Occipital lobe (tissue), 2 donors: ENCODE results near the gene TNNI3K. TPM values are rescaled to one million over a fixed set of nuclear protein-coding genes. Genes with fewer than 3 reads are reported as not detected.

ENCODE experiments used
- DNase-seq: peaks from one replicate; lab custom pipeline; 2025; lab: John Stamatoyannopoulos, UW
- total RNA-seq: library from RNA; depleted of rRNA; stranded (reverse); fragments of >200 nt; gene quantifications from one replicate; pipeline ENCODE4 v1.2.3, GENCODE V29; 2014

The TNNI3K gene
- total RNA-seq, 1 donor from 2014 or later, result 23.4 TPM

GRCh38 chr1:74314438-74314837 is 79.3 kb downstream of the TNNI3K start:
- DNase-seq, result no peak

DNA sequence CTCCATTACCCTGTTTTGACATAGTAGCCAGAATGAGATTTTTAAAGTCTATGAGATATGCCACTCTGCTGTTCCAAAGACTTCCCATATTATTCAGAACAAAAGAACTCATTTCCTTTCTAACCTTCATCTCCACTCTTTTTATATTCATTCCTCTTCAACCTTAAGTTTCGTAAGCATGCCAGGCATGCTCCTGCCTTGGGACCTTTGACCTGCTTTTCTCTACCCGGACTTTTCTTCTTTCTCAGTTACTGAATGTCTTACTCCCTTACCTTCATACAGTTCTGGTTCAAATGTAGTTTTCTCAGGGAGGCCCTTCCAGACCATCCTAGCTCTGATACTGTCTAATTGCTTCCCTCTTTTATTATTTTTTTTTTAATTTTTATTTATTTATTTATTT is 81.1 kb downstream of the TNNI3K start:
- no peak for DNase-seq

DNA sequence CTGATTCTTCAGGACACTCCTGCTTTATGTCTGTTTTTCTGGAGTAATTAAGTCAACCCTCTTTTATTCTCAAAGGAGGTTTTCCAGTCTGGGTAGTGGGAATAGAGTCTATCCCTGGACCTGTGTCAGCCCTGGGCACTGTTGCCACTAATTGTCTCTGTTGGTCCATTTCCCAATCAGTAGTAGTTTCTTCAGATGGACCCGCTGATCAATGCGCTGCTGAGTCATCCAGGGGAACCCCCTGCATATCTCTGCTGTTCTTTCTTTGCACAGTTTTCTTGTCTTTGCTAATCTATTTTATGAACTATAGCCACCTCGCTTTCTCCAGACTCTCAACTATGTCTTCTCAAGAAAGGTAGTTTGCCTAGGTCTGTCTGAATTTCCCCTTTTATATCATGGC is 82.5 kb downstream of the TNNI3K start:
- DNase-seq, result no peak

- DNase-seq, result no peak
Observed at GRCh38 chr1:74323937-74324473, 88.8 kb downstream of the TNNI3K start.

- no peak for DNase-seq
Observed at GRCh38 chr1:74324684-74325448, 89.7 kb downstream of the TNNI3K start.

DNA sequence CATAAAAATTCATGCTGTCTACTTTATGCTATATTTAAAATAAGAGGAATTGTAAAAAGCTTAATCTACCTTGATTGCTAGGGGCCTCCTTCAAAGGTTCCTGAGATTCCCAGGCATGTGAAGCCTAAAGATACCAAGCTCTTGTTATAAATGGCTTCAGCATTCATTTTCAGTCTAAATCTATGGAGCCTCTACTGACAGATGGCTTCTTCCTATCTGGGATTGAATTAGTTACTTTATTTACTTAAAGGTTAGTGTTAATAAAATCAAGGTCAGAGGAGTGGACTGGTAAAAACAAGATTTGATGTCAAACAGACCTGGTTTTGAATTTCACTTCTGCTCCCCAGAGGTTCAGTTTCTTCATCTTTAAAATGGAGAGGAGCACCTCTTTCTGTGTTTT is 93.7 kb downstream of the TNNI3K start:
- no peak for DNase-seq

GRCh38 chr1:74333244-74333643 is 98.1 kb downstream of the TNNI3K start:
- DNase-seq, result no peak

DNA sequence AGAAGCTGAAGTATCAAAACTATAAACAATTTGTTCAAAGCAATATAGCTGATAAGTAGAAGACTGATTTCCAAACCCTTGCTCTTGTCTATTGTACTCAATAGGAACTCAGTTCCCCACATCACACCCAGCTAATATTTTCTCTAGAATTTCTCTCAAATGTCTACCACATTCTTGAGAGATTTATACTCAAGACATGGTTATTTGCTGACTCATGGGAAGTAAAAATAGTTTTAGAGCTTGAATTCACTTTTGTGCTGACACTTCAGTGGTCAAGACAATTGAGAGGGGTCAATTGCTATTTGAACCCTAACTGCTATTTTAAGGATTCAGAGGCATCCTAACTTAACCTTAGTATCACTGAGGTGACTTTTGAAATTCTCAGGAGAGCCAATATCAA is 99.0 kb downstream of the TNNI3K start:
- DNase-seq, result no peak

GRCh38 chr1:74340656-74341055 is 105.5 kb downstream of the TNNI3K start:
- no peak for DNase-seq

GRCh38 chr1:74341702-74342339 is 106.6 kb downstream of the TNNI3K start:
- DNase-seq, result no peak

DNA sequence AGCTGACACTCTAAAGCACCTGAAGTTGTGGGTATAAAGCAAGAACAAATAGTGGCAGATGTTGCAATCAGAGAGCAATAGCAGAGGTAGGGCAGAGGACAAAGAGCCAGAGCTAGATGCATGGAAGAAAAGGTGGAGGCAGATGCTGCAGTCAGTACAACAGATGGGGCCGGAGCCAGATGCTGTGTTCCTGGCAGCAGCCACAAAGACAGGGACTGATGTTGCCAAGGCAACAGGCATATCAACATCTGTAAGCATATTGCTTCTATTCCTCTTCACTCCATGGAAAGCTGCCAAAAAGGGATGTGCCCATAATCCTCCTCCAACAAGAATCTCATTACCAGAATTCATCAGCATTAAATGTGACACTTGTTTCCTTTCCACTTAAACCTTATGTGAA is 108.0 kb downstream of the TNNI3K start:
- peak; percentile 30 for DNase-seq

GRCh38 chr1:74344387-74344786 is 109.2 kb downstream of the TNNI3K start:
- no peak for DNase-seq

DNA sequence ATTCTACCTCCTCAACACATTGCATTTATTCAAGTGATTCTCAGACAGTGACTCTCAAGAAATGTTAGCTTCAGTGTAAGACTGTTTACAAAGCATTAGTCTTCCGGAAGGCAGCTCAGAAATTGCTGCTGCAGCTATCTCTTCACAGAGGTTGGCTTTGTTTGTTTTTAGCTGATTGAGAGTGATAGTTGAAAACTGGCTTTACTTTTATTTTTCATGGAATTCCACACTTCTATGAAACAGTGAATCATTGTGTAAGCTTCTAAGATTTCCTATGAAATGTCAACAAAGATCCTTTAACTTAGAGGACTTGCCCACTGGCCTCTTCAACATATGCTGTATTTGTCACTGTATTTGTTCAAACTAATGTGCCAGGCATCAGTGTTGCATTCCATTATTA is 121.3 kb downstream of the TNNI3K start:
- no peak for DNase-seq

GRCh38 chr1:74357150-74357549 is 122.0 kb downstream of the TNNI3K start:
- DNase-seq, result no peak

- DNase-seq, result no peak
Observed at GRCh38 chr1:74357756-74358155, 122.6 kb downstream of the TNNI3K start.

- DNase-seq, result no peak
Observed at GRCh38 chr1:74362691-74363090, 127.5 kb downstream of the TNNI3K start.

- DNase-seq, result peak; percentile 7
Observed at GRCh38 chr1:74363220-74363619, 128.0 kb downstream of the TNNI3K start.

GRCh38 chr1:74367175-74367813 is 132.1 kb downstream of the TNNI3K start:
- no peak for DNase-seq

DNA sequence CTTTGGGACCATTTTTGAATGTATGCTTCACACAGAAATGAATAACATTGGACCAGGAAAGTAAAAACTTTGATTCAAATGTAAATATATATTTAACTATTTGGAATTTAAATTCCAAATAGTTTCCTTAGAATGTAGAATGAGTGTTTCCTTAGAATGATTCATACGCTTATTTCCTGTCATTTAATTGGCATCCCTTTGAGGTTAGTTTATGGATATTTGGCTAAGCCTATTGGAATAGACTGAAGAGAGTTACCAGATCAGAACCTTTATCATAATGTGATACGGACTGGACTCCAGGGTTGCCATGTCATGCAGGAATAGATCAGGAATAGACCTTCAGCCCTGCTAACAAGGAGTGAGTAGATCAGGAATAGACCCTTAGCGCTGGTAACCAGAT is 133.1 kb downstream of the TNNI3K start:
- no peak for DNase-seq

DNA sequence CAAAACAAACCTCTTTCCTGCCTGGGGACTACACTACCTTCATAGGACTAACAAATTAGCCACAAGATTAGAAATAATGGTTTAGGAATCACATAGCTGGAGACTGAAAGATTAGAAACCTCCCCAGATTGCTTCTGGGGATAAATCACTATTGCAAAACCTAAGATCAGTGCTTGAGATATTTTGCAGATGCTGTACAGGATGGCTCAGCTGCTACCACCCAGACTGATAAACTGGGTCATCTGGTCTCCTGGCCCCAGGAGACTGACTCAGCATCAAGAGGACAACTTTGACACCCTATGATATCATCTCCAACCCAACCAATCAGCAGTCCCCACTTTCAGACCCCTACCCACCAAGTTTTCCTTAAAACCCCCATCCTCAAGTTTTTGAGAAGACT is 140.2 kb downstream of the TNNI3K start:
- DNase-seq, result no peak

DNA sequence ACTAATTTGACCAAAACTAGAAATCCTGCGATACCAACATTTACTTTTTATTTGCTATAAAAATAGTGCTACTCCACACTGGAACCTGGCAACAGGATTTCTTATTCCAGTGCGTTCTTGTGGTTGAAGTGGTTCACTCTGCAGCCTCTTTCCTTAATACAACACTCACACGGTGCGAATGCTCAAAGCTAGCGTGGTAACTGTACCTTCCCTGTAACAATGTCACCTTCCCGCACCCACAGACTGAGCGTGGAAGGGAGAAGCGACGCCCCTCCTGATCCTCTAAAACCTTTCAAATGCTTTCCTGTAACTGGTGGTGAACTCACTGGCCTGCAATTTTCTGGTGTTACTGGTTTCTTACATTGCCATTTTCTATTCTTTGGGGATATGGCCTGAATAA is 145.1 kb downstream of the TNNI3K start:
- no peak for DNase-seq

DNA sequence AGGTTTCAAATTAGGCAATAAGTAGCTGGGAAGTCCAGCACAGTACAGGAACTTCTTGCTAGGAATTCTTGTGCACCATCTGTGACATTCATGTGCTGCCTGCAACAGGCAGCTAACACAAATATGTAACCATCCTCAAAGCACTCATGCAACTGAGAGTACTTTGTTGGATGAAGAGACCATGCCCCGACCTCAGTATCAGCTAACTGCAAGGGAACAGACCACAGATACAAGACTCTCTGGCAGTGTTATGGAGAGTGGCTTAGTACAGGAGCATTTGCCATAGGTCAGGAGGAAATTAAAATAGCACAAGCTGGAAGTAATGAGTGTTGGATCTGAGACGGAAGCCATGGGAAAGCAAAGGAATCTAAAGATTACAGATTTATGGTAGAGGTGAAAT is 153.7 kb downstream of the TNNI3K start:
- DNase-seq, result no peak

- DNase-seq, result no peak
Observed at GRCh38 chr1:74392186-74392585, 157.0 kb downstream of the TNNI3K start.
